ENCODE measurements around the gene LRRC46. TPM values are rescaled to one million over a fixed set of nuclear protein-coding genes. Genes with fewer than 3 reads are reported as not detected.
A peak's percentile ranks its signal among the peaks of the same experiment; 100 is the strongest.

Gene LRRC46
- total RNA-seq, 1 experiment from 2014 or later: 1.2 TPM

DNA sequence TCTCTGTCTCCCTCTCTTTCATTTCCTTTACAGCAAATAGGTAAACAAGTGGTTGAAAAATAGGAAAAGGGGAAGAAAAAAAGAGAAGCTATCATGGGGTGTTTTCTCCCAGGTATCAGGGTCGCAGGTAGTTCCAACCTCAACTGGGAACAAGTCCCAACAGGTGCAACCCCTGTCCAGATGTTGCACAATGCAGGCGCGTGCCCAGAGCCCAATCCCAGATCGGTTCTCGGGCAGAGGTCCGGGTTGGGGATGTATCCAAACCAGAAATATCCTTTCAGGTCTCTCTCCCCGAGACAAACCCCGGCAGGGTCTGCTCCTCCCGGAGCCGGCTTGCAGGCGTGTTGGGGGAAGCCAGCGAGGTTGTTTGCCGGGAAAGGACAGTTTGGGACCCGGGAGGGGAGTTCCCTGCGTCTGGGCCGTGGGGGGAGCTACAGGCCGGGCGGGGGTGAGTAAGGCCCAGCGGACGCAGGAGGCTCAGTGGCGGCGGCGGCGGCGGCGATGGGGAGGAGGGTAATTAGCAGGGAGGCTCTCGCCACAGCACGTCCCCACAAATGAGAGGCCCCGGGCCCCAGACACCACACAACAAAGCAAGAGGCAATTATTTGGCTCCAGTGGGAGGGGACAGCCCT, 40.7 kb downstream of the LRRC46 start:
- ChIA-PET POLR2A (interaction anchor here (1.3 kb wide), 1 partner anchor 23 kb away, joined by 6 read pairs; no protein-coding TSS in a partner anchor), CTCF (interaction anchor here (0.7 to 1.8 kb wide), 3 partner anchors 13 to 179 kb away, joined by 3 to 7 read pairs (median 3); no protein-coding TSS in a partner anchor)
- TF ChIP-seq, protein P1, sequence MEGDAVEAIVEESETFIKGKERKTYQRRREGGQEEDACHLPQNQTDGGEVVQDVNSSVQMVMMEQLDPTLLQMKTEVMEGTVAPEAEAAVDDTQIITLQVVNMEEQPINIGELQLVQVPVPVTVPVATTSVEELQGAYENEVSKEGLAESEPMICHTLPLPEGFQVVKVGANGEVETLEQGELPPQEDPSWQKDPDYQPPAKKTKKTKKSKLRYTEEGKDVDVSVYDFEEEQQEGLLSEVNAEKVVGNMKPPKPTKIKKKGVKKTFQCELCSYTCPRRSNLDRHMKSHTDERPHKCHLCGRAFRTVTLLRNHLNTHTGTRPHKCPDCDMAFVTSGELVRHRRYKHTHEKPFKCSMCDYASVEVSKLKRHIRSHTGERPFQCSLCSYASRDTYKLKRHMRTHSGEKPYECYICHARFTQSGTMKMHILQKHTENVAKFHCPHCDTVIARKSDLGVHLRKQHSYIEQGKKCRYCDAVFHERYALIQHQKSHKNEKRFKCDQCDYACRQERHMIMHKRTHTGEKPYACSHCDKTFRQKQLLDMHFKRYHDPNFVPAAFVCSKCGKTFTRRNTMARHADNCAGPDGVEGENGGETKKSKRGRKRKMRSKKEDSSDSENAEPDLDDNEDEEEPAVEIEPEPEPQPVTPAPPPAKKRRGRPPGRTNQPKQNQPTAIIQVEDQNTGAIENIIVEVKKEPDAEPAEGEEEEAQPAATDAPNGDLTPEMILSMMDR (IDR thresholded peaks at IDR 0.05; ENCODE audit: unreplicated experiment): no peak
- no peaks in the 10 kb centered on the region for H3K4me1 Mint-ChIP-seq (ENCODE audit: insufficient read depth, unreplicated experiment)
- H3K9me3 Mint-ChIP-seq (ENCODE audit: unreplicated experiment): no peaks in the 10 kb centered on the region
- peak; percentile 18 for DNase-seq (ENCODE audit: unreplicated experiment)
- intact Hi-C loops (cut with micrococcal nuclease): no loop called here
- H3K27ac Mint-ChIP-seq (ENCODE audit: low read depth, unreplicated experiment): no peak overlapping the region
- H3K4me3 Mint-ChIP-seq (ENCODE audit: unreplicated experiment): no peak overlapping the region
- H3K27me3 Mint-ChIP-seq (ENCODE audit: insufficient read depth, unreplicated experiment): peaks cover 35% of the 10 kb centered on the region
- BruUV-seq (replicated peaks): no TSS peak
- no peaks in the 10 kb centered on the region for H3K36me3 Mint-ChIP-seq (ENCODE audit: insufficient read depth, unreplicated experiment)

DNA sequence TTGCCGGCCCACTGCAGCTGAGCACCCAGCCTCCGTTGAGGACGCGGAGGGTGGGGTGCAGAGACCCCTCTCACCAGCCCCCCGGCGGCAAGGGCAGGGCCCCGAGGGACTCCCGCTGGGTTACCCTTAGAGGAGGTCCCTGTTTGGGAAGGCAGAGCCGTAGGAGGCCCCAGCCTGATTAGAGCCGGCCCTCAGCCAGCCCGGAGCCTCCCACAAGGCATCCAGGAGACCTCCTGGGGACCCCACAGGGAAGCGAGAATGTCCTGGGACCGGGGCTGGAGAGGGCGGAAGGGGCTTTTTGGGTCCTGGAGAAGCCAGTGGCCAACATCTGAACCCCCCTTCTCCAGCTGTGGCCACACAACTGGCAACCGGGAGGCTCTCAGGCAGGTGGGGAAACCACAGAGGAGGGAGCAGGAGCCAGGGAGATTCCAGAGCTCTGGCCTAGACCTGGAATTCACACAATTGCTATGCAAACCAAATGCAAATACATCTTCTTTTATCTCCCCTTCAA, 41.2 kb downstream of the LRRC46 start:
- no peak overlapping the region for H3K4me3 Mint-ChIP-seq (ENCODE audit: unreplicated experiment)
- TF ChIP-seq, protein P1 (IDR thresholded peaks at IDR 0.05; ENCODE audit: unreplicated experiment): no peak
- no TSS peak for BruUV-seq (replicated peaks)
- H3K4me1 Mint-ChIP-seq (ENCODE audit: insufficient read depth, unreplicated experiment): no peaks in the 10 kb centered on the region
- CTCF ChIA-PET: interaction anchor here (0.8 to 1.8 kb wide), 3 partner anchors 17 to 30 kb away, joined by 3 to 7 read pairs (median 4); no protein-coding TSS in a partner anchor
- no peak for DNase-seq (ENCODE audit: unreplicated experiment)
- no peaks in the 10 kb centered on the region for H3K9me3 Mint-ChIP-seq (ENCODE audit: unreplicated experiment)
- no peak overlapping the region for H3K27ac Mint-ChIP-seq (ENCODE audit: low read depth, unreplicated experiment)
- POLR2A ChIA-PET: no interaction called here
- intact Hi-C loops (cut with micrococcal nuclease): no loop called here
- no peaks in the 10 kb centered on the region for H3K36me3 Mint-ChIP-seq (ENCODE audit: insufficient read depth, unreplicated experiment)
- H3K27me3 Mint-ChIP-seq (ENCODE audit: insufficient read depth, unreplicated experiment): peaks cover 36% of the 10 kb centered on the region

DNA sequence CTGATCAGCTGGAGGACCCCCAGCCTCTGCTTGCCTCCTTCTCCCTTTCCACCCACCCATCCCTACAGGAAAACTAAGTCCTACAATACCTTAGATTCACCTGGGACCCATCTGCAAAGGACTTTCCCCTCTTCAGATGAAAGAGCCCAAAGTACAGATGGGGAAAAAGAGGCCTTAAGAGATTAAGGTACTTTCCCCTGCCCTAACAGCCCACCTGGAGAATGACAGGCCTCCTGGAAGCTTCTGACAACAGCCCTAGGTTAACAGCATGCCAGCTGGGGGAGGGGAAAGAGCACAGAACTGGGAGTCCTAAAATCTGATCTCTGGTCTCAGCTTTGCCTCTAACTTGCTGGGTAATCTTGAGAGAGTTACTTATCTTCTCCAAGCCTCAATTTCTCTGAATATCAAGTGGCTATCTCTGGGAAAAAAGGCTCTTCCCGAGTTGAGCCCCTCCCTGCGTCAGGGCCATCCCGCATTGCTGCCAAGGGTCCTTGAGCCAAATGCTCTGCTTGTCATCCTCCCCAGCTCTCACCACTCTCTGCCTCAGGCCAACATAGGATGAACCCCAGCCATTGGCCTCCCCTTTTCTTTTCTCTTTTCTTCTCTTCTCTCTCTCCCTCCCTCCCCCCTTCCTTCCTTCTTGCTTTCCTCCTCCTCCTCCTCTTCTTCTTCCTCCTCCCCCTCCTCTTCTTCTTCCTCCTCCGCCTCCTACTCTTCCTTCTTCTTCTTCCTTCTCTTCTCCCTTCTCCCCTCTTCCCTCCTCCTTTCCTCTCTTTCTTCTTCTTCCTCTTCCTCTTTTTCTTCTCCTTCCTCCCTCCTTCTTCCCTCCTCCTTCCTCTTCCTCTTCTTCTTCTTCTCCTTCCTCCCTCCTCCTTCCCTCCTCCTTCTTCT, 42.0 kb downstream of the LRRC46 start:
- CTCF ChIA-PET: interaction anchor here (0.8 to 1.8 kb wide), 5 partner anchors 16 to 32 kb away, joined by 3 to 7 read pairs (median 4); partner anchors contain the start of gene SCRN2
- DNase-seq (ENCODE audit: unreplicated experiment): no peak
- Mint-ChIP-seq H3K27me3 (ENCODE audit: insufficient read depth, unreplicated experiment) (peaks cover 44% of the 10 kb centered on the region), H3K4me1 (ENCODE audit: insufficient read depth, unreplicated experiment) (no peaks in the 10 kb centered on the region), H3K9me3 (ENCODE audit: unreplicated experiment) (no peaks in the 10 kb centered on the region), H3K27ac (ENCODE audit: low read depth, unreplicated experiment) (no peak overlapping the region), H3K4me3 (ENCODE audit: unreplicated experiment) (no peak overlapping the region), H3K36me3 (ENCODE audit: insufficient read depth, unreplicated experiment) (no peaks in the 10 kb centered on the region)
- BruUV-seq (replicated peaks): no TSS peak
- intact Hi-C loops (cut with micrococcal nuclease): no loop called here
- POLR2A ChIA-PET: no interaction called here
- TF ChIP-seq, protein P1 (IDR thresholded peaks at IDR 0.05; ENCODE audit: unreplicated experiment): no peak

Measured in MCF 10A (cell line).